Vagina (tissue), 2 donors: ENCODE data around the gene TEX19.

ENCODE experiments used
- POLR2A ChIP-seq, 2 donors: fragments of 450-650 bp; IDR thresholded peaks; one replicate each; pipeline ENCODE4 v1.6.1; 2017; ENCODE audit warnings: antibody characterized with exemption in 2 of 2, mild to moderate bottlenecking in 2 of 2, moderate library complexity in 2 of 2
- POLR2AphosphoS5 ChIP-seq, 2 donors: sonication (generic); formaldehyde crosslinking; IDR thresholded peaks; one replicate each; pipeline ENCODE4 v1.9.0; 2017; ENCODE audit warnings: antibody characterized with exemption in 2 of 2, mild to moderate bottlenecking in 2 of 2, low read depth in 1 of 2; ENCODE audit not compliant: insufficient read depth in 1 of 2
- TF ChIP-seq, protein P1 (sequence below), 3 experiments: fragments of 450-650 bp in 2 of 3; fragments of 200-600 bp in 1 of 3; sonication (generic) in 1 of 3; IDR thresholded peaks; one replicate each; pipeline ENCODE4 v1.5.1; 2017 to 2019; ENCODE audit warnings: antibody characterized with exemption in 3 of 3, mild to moderate bottlenecking in 2 of 3, moderate library complexity in 2 of 3

DNA sequence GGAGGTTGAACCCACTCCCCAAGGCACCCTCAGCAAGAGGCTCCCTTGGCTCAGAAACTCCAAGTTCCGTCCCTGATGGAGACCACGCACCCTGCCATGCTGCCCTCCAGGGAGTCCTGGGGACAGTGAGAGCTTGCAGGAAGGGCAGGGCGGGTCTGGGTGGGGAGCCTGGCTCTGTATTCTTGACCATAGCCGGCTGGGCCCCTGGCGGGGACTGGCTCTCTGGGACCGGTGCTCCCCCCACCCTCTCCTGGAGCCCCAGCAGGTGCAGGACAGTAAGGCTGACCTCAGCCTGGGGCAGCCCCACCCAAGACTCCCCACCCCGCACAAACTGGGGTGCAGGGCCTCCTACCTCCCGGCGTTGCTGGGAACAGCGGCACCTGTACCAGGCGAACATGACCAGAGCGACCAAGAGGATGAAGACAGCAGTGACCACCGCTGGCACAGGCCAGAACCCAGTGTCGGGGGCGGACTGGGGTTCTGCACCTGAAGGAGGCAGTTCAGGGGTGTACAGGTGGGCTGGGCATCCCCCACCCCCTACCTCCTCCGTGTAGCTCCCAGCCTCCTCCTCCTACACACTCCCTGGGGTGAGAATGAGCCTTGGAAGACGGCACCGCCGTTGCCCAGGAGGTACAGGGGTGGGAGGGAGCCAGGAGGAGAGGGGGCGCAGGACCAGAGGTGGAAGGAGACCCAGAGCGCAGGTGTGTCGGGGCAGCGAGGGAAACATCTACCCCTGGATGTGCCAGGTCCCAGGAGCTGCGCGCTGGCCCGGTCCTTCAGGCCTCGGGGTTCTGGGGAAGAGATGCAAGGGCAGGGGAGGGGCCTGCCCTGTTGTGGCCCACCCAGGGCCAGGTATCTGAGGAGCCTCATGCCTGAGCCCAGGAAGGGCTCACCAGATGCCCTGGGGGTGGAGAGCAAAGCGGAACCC lies 36.3 kb upstream of the TEX19 start:
- TF ChIP-seq POLR2A (IDR thresholded peaks at IDR 0.05) (no peak), POLR2AphosphoS5 (IDR thresholded peaks at IDR 0.05; ENCODE audit: insufficient read depth in 1 of 2, low read depth in 1 of 2) (no peak)
- TF ChIP-seq, protein P1, sequence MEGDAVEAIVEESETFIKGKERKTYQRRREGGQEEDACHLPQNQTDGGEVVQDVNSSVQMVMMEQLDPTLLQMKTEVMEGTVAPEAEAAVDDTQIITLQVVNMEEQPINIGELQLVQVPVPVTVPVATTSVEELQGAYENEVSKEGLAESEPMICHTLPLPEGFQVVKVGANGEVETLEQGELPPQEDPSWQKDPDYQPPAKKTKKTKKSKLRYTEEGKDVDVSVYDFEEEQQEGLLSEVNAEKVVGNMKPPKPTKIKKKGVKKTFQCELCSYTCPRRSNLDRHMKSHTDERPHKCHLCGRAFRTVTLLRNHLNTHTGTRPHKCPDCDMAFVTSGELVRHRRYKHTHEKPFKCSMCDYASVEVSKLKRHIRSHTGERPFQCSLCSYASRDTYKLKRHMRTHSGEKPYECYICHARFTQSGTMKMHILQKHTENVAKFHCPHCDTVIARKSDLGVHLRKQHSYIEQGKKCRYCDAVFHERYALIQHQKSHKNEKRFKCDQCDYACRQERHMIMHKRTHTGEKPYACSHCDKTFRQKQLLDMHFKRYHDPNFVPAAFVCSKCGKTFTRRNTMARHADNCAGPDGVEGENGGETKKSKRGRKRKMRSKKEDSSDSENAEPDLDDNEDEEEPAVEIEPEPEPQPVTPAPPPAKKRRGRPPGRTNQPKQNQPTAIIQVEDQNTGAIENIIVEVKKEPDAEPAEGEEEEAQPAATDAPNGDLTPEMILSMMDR (IDR thresholded peaks at IDR 0.05), result no peak
